Psoas muscle (tissue), 8 donors: ENCODE measurements around the gene ASB15. TPM values are rescaled to one million over a fixed set of nuclear protein-coding genes. Genes with fewer than 3 reads are reported as not detected.

Experiments used
- ATAC-seq, 4 donors: fragments of 200-7000 bp; cut with Tn5 transposase; one replicate each; pipeline ENCODE4 v1.9.1; 2020; ENCODE audit warnings: moderate library complexity in 3 of 4, mild to moderate bottlenecking in 2 of 4
- DNase-seq, 2 donors: peaks; one replicate each; pipeline ENCODE4 v3.0.0-alpha.2; 2020
- H3K27ac ChIP-seq: fragments of 200-600 bp; one replicate; pipeline ENCODE4 v1.8.0; 2022
- H3K27me3 ChIP-seq, 3 donors: fragments of 200-600 bp in 1 of 3; one replicate each; pipeline versions ENCODE4 v1.6.1 to v1.8.0; 2013 to 2022; ENCODE audit warnings: low read length in 2 of 3, mild to moderate bottlenecking in 2 of 3, moderate library complexity in 1 of 3; ENCODE audit not compliant: insufficient read depth in 3 of 3
- H3K36me3 ChIP-seq, 2 donors: fragments of 200-600 bp in 1 of 2; one replicate each; pipeline versions ENCODE4 v1.6.1 to v1.8.0; 2013 to 2022; ENCODE audit warnings: low read depth in 1 of 2, mild to moderate bottlenecking in 1 of 2, moderate library complexity in 1 of 2; ENCODE audit not compliant: insufficient read depth in 1 of 2
- H3K4me1 ChIP-seq: fragments of 200-600 bp; one replicate; pipeline ENCODE4 v1.8.0; 2022
- H3K4me3 ChIP-seq: fragments of 200-600 bp; one replicate; pipeline ENCODE4 v1.8.0; 2022; ENCODE audit warnings: mild to moderate bottlenecking
- H3K9me3 ChIP-seq: fragments of 200-600 bp; one replicate; pipeline ENCODE4 v1.8.0; 2022
- WGBS, 3 donors: extraction: QIAGEN DNeasy Blood & Tissue Kit; methylation state at CpG; one replicate each; pipeline versions ENCODE4 v1.1.6 to v1.1.7; 2013; 5-methylcytosine and 5-hydroxymethylcytosine counted together
- intact Hi-C, 2 donors: fragments of 100-400 bp; cut with DNase I; formaldehyde crosslinking; loops; one replicate each; pipeline versions ENCODE4 v1.11.0 to v1.14.2; 2022
- polyA plus RNA-seq, 3 donors: library from polyadenylated mRNA; stranded (reverse); fragments of 200-250 nt; gene quantifications; one replicate each; pipeline ENCODE4 v1.2.3, GENCODE V29; 2013
- total RNA-seq, 4 donors: library from RNA; stranded (reverse); fragmentation: NEBNext Ultra II Directional in 2 of 4; extraction: Animal tissue kit (Norgen Biotek cat#: 25700) in 2 of 4; gene quantifications; one replicate each; pipeline versions ENCODE4 v1.2.1 to v1.2.4, GENCODE V29; 2021 to 2023
- TF ChIP-seq, protein P1 (sequence below): fragments of 200-600 bp; IDR thresholded peaks from one replicate; pipeline ENCODE4 v1.8.0; 2022; ENCODE audit warnings: antibody characterized with exemption
- donor health status: healthy with polysubstance abuse.
- donor health status: DM: no; HTN: no; CAD: no; lungs with moderate emphysema.
- donor health status: Bipolar disorder and iron deficiency.
- donor health status: healthy.
- donor health status: DM: yes; HTN: yes; CAD: no.
- donor health status: DM: no; HTN: no; CAD: no.
- donor health status: DM: no; HTN: no; CAD: no.
- donor health status: DM: yes; HTN: yes; CAD: no.

The ASB15 gene
- total and polyA plus RNA-seq, 7 donors = 0.12 to 23.6 (median 10.3) TPM

DNA sequence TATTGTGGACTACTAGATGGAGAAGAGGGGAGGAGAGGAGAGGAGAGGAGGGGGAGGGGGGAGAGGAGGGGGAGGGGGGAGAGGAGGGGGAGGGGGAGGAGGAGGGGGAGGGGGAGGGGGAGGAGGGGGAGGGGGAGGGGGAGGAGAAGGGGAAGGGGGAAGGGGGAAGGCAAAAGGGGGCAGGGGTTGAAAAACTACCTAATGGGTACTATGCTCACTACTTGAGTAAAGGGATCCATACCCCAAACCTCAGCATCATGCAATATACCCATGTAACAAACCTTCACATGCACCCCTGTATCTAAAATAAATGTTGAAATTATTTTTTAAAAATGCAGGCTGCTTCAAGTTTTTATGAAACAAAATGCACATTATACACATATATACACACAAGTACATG lies 39.0 kb downstream of the ASB15 start:
- DNase-seq (no peak), ATAC-seq (no peak)
- intact Hi-C loops = no loop called here
- Histone ChIP-seq H3K27ac (peak overlapping the region; percentile 89), H3K36me3 (no peaks in the 10 kb centered on the region), H3K4me3 (no peak overlapping the region), H3K9me3 (no peaks in the 10 kb centered on the region), H3K27me3 (no peaks in the 10 kb centered on the region), H3K4me1 (peaks cover 63% of the 10 kb centered on the region)
- TF ChIP-seq, protein P1, sequence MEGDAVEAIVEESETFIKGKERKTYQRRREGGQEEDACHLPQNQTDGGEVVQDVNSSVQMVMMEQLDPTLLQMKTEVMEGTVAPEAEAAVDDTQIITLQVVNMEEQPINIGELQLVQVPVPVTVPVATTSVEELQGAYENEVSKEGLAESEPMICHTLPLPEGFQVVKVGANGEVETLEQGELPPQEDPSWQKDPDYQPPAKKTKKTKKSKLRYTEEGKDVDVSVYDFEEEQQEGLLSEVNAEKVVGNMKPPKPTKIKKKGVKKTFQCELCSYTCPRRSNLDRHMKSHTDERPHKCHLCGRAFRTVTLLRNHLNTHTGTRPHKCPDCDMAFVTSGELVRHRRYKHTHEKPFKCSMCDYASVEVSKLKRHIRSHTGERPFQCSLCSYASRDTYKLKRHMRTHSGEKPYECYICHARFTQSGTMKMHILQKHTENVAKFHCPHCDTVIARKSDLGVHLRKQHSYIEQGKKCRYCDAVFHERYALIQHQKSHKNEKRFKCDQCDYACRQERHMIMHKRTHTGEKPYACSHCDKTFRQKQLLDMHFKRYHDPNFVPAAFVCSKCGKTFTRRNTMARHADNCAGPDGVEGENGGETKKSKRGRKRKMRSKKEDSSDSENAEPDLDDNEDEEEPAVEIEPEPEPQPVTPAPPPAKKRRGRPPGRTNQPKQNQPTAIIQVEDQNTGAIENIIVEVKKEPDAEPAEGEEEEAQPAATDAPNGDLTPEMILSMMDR = no peak

DNA sequence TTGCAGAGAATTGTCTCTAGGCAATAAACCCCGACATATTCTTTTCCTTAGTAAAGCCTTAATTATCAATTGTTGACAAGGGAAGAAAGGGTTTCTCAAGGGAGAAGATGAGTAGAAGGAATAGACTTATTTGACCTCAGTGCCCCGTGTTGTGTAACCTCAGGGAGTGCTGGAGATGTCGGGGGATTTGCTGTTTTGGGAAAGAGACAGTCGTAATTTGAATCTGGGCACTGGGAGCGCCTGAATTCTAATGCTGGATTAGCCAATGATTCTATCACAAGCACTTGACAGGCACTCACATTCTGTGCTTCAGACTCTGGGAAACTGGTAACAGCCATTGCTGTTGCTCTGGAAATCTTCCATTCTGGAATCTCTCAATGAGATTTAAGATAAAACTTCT lies 40.3 kb downstream of the ASB15 start:
- Histone ChIP-seq H3K36me3 (no peaks in the 10 kb centered on the region), H3K27me3 (no peaks in the 10 kb centered on the region), H3K4me3 (peak overlapping the region; percentile 23), H3K4me1 (peaks cover 63% of the 10 kb centered on the region), H3K9me3 (no peaks in the 10 kb centered on the region), H3K27ac (peak overlapping the region; percentile 89)
- intact Hi-C loops = no loop called here
- DNase-seq (no peak), ATAC-seq (peak; percentile 18 to 59 (median 40))
- WGBS, 3 donors = 23 to 35% (median 28%) methylated on average over 5 of the region's 5 CpGs
- TF ChIP-seq, protein P1 = no peak

DNA sequence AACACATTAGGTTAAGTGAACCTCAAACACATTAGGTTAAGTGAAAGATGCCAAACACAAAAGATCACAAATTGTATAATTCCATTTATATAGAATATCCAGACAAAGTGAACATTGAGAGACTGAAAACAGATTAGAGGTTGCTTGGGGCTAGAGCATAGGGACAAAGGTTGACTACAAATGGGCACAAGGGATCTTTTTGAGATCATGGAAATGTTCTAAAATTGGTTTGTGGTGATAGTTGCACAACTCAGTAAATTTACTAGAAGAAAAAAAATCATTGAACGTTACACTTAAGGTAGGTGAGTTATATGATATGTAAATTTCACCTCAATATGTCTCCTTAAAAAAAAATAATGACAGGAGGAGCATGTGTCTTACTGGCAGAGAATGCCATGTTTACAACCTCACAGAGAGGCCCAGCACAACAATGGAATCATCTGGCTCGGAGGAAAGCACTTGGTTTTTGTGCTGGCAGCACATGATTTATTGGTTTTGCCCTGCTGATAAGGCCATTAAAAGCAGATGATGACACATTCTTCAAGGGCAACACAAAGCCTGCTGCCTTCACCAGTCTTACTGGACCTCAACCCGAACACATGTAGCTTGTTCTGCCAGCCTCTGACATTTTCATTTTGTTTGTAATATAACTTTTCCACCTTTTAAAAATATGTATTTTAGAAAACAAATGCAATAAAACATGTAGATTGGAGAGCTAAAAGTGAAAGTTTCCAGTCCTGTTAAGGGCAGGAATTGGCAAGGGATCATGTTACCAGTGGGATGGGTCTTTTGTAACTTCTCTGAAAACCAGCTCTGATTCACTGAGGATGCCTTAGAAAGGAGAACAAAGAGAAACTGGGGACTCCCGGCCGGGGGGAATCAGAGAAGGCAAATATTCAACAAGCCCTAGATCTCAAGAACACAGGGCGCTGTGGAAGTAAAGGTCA lies 42.1 kb downstream of the ASB15 start:
- intact Hi-C loops = no loop called here

DNA sequence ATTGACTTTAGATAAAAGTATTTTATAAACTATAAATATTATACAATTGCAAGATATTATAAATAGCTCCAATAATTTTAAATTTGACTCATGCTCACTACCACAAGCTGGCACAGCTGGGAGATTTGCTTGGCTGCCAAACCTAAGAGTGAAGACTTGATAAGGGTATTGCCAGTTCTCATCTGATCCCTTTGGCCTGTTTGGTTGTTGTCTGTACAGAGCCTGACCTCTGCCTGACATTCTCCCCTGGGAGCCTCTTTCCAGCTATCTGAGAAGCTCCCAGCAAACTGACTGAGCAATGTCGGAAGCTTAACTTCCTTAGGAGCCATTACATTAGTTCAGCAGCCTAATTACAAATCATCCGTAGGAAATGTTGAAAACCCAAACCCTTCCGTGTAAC lies 43.9 kb downstream of the ASB15 start:
- Histone ChIP-seq H3K27ac (peak overlapping the region; percentile 89), H3K4me3 (peak overlapping the region; percentile 53), H3K9me3 (no peaks in the 10 kb centered on the region), H3K27me3 (no peaks in the 10 kb centered on the region), H3K36me3 (no peaks in the 10 kb centered on the region), H3K4me1 (peaks cover 65% of the 10 kb centered on the region)
- intact Hi-C loops = no loop called here
- 7 to 9% (median 8%) methylated on average over 3 of the region's 3 CpGs for WGBS, 3 donors
- TF ChIP-seq, protein P1 = no peak
- peak; percentile 84 to 86 (median 84) for ATAC-seq
- peak; percentile 40 to 80 for DNase-seq

More for the DNA sequence above, 42.1 kb downstream of the ASB15 start:
- 14 to 24% (median 17%) methylated on average over 6 of the region's 6 CpGs for whole genome bisulfite sequencing, 3 donors
- Histone ChIP-seq H3K4me1 (peaks cover 55% of the 10 kb centered on the region), H3K36me3 (no peaks in the 10 kb centered on the region), H3K27ac (peak overlapping the region; percentile 89), H3K4me3 (peak overlapping the region; percentile 53), H3K9me3 (no peaks in the 10 kb centered on the region), H3K27me3 (no peaks in the 10 kb centered on the region)
- no peak for DNase-seq
- TF ChIP-seq, protein P1 = no peak
- ATAC-seq = peak; percentile 62 to 74 (median 68)
